Suprapubic skin (tissue), 4 donors: ENCODE results near the gene NGF.

Source experiments
- EP300 ChIP-seq: sonication (generic); formaldehyde crosslinking; IDR thresholded peaks from one replicate; pipeline ENCODE4 v1.6.1; 2017; ENCODE audit warnings: antibody characterized with exemption
- POLR2A ChIP-seq, 2 donors: fragments of 450-650 bp; IDR thresholded peaks; one replicate each; pipeline ENCODE4 v1.6.1; 2017; ENCODE audit warnings: antibody characterized with exemption in 2 of 2, mild to moderate bottlenecking in 2 of 2, moderate library complexity in 2 of 2
- POLR2AphosphoS5 ChIP-seq, 3 donors: sonication (generic); formaldehyde crosslinking; IDR thresholded peaks; one replicate each; pipeline ENCODE4 v1.6.1; 2017; ENCODE audit warnings: antibody characterized with exemption in 3 of 3
- TF ChIP-seq, protein P1 (sequence below), 2 donors: fragments of 200-600 bp in 1 of 2; fragments of 450-650 bp in 1 of 2; sonication (generic) in 1 of 2; IDR thresholded peaks; one replicate each; pipeline ENCODE4 v1.5.1; 2016 to 2019; ENCODE audit warnings: antibody characterized with exemption in 2 of 2, mild to moderate bottlenecking in 1 of 2, moderate library complexity in 1 of 2

DNA sequence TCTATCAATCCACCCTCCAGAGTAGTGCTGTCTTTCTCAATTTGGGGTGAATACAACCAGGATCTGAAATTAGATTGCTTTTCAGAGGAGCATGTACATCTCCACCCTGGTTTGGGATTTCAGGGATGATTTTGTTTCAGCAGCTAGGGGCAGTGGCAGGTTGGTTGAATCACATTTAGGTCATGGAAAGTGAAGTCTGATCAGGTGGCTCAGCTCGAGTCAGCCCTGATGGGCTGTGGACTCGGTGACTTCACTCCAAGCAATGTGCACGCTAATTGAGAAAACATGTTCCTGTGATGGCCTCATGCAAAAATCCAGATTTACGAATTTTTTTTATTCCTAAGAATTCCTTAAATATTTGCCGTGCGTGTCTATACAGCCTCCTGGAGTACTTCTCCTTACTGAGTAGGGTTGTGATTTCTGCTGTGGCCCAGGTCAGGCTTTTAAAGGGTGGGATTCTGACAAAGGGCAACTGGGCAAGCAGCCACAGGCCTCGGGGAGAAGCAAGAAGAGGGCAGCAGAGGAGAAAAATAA lies 7.5 kb downstream of the NGF start:
- TF ChIP-seq, protein P1, sequence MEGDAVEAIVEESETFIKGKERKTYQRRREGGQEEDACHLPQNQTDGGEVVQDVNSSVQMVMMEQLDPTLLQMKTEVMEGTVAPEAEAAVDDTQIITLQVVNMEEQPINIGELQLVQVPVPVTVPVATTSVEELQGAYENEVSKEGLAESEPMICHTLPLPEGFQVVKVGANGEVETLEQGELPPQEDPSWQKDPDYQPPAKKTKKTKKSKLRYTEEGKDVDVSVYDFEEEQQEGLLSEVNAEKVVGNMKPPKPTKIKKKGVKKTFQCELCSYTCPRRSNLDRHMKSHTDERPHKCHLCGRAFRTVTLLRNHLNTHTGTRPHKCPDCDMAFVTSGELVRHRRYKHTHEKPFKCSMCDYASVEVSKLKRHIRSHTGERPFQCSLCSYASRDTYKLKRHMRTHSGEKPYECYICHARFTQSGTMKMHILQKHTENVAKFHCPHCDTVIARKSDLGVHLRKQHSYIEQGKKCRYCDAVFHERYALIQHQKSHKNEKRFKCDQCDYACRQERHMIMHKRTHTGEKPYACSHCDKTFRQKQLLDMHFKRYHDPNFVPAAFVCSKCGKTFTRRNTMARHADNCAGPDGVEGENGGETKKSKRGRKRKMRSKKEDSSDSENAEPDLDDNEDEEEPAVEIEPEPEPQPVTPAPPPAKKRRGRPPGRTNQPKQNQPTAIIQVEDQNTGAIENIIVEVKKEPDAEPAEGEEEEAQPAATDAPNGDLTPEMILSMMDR (IDR thresholded peaks at IDR 0.05), result no peak
- no peak for TF ChIP-seq EP300
- TF ChIP-seq POLR2A (IDR thresholded peaks at IDR 0.05), result no peak
- no peak for TF ChIP-seq POLR2AphosphoS5 (IDR thresholded peaks at IDR 0.05)
